ENCODE measurements around the gene POPDC2. TPM values are rescaled to one million over a fixed set of nuclear protein-coding genes. Genes with fewer than 3 reads are reported as not detected.

POPDC2 gene
- 0.91 and 0.93 TPM in 2 replicates for total RNA-seq (2022)
- percentile 35 among the genes with signal in this experiment for Bru-seq, nascent RNA
- BruChase-seq, experiment 1, labeled RNA remaining after a 6-hour chase: percentile 63 among the genes with signal in this experiment
- percentile 54 among the genes with signal in this experiment for BruChase-seq, experiment 2, labeled RNA remaining after a 2-hour chase
- long read RNA-seq, partial matches to known transcripts: 1 of 1 reads
- long read RNA-seq, other reads (novel, unspliced or antisense): 0 of 1 reads

DNA sequence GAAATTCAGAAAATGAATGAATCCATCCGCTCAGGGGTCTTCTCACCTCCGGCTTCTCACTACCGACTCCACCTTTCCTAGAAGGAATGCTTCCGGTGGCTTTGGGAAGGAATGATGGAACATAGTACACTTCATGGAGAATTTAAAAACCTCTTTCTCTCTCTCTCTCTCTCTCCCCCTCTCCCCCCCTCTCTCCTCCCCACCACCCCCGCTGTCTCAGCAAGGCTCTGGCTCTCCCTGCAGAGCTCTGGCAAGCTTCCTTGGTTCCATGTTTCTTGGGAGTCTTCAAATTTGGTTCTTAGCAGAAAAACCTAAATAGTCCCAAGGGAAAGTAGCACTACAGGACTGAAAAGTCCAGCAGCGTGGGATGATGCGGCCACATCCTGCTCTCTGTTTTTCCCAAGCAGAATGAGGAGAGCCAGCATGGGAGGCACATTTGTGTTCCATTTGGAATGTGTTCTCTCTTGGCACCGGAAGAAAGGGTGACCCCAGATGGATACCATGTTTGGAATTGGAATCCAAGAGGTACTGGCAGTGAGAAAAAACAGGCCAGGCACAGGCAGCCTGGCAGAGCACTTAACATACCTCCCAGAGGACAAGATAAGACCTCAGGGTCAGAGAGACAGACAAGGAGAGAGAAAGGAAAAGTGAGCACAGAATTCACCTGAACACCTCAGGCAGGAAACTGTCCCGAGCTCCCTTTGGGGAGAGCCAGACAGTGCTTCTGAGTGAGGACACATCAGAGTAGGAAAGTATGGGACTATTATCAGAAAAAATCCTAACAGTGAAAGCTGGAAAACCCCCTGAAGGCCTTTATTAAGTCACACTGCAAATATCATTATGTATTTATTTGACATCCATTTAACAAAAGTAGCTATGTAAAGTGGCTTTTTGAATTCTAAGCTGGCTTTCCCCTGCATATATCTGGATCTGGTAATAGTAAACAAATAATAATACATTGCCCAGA, at the start of gene POPDC2:
Gene POPDC2 (minus strand): TSS at position 116 of the 967 bp plus-strand sequence. CDS start 166 bp downstream, outside the sequence.
- Mint-ChIP-seq H3K4me3 (ENCODE audit: unreplicated experiment) (no peak within 1 kb of the TSS), H3K4me1 (ENCODE audit: insufficient read depth, unreplicated experiment) (peaks cover 10% of the 10 kb centered on the region), H3K27ac (ENCODE audit: low read depth, unreplicated experiment) (no peak within 1 kb of the TSS), H3K27me3 (ENCODE audit: insufficient read depth, unreplicated experiment) (no peaks in the 10 kb centered on the region), H3K36me3 (ENCODE audit: insufficient read depth, unreplicated experiment) (no peaks in the 10 kb centered on the region), H3K9me3 (ENCODE audit: unreplicated experiment) (no peaks in the 10 kb centered on the region)
- no TSS peak for BruUV-seq (replicated peaks)
- ChIA-PET CTCF (interaction anchor here (0.6 to 0.8 kb wide), 2 partner anchors 15 to 171 kb away, joined by 3 read pairs; no protein-coding TSS in a partner anchor), POLR2A (no interaction called here)
- DNase-seq (ENCODE audit: unreplicated experiment): no peak
- no peak for TF ChIP-seq CTCF (IDR thresholded peaks at IDR 0.05; ENCODE audit: unreplicated experiment)
- intact Hi-C loops (cut with micrococcal nuclease): no loop called here

GRCh38 chr3:119703820-119704531, 43.6 kb upstream of the POPDC2 start:
- CTCF ChIA-PET: interaction anchor here (0.6 kb wide), 1 partner anchor 102 kb away, joined by 3 read pairs; no protein-coding TSS in a partner anchor
- BruUV-seq (replicated peaks): no TSS peak

DNA sequence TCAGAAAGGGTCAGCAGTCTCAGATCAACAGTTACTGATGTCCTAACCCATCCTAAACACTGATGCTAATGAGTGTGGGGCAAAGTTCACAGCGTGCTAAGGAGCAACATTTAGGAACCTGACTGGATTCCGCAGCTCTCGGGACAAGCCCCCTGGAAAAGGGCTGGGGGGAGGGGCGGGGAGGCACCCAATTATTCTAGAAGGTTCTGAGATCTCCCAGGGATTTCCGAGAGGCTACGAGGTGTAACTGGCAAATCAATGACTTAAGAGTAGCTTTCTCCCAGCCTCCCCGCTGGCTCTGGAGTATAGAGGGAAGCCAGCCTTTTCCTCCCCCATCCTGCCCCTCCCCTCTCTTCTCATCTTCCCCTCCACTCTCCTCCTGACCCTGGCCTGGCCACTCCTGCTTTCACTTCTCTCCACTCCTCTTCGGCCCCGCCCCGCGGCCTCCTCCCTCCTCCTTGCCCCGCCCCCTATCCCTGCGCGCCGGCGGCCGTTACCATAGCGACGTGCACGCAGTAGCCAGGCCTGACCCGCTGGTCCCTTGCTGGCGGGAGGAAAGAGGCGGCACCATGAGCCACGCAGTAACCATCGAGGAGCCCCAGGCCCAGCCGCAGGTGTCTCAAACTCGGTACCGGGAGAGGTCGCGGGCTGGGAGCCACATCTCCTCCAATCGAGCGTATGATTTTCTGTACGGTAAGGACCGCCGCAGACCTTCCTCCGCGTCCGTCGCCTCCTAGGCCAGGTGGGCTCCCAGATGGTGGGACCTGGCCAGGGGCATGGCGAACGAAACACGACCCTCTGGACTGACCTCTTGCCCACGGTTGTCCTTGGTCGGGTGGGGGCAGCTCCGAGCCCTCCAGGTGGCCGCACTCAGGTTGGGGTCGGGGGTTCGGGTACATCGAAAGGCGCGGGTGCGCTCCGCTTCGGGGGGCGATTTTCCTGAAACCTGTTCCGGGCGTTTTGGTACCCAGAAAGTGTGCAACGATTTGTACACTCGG, 42.4 kb upstream of the POPDC2 start, which contains the start of gene CFAP91:
Gene CFAP91 (plus strand): TSS at position 493 of the 998 bp plus-strand sequence. CDS start 77 bp downstream, at position 570.
- Mint-ChIP-seq H3K4me3 (ENCODE audit: unreplicated experiment) (peak within 1 kb of the TSS; percentile 73), H3K36me3 (ENCODE audit: insufficient read depth, unreplicated experiment) (no peaks in the 10 kb centered on the region), H3K27me3 (ENCODE audit: insufficient read depth, unreplicated experiment) (no peaks in the 10 kb centered on the region), H3K27ac (ENCODE audit: low read depth, unreplicated experiment) (no peak within 1 kb of the TSS), H3K4me1 (ENCODE audit: insufficient read depth, unreplicated experiment) (peaks cover 7% of the 10 kb centered on the region), H3K9me3 (ENCODE audit: unreplicated experiment) (no peaks in the 10 kb centered on the region)
- ChIA-PET POLR2A (interaction anchor here (0.6 kb wide), 1 partner anchor 469 kb away, joined by 3 read pairs; no protein-coding TSS in a partner anchor), CTCF (no interaction called here)
- intact Hi-C loops (cut with micrococcal nuclease): no loop called here
- peak; percentile 87 for DNase-seq (ENCODE audit: unreplicated experiment)
- no TSS peak for BruUV-seq (replicated peaks)
- no peak for TF ChIP-seq CTCF (IDR thresholded peaks at IDR 0.05; ENCODE audit: unreplicated experiment)

More at GRCh38 chr3:119703820-119704531, 43.6 kb upstream of the POPDC2 start:
- H3K4me3 Mint-ChIP-seq (ENCODE audit: unreplicated experiment): peak overlapping the region; percentile 73
- no peaks in the 10 kb centered on the region for H3K27me3 Mint-ChIP-seq (ENCODE audit: insufficient read depth, unreplicated experiment)
- intact Hi-C loops (cut with micrococcal nuclease): no loop called here
- no peaks in the 10 kb centered on the region for H3K36me3 Mint-ChIP-seq (ENCODE audit: insufficient read depth, unreplicated experiment)
- H3K27ac Mint-ChIP-seq (ENCODE audit: low read depth, unreplicated experiment): no peak overlapping the region
- POLR2A ChIA-PET: interaction anchor here (0.6 kb wide), 1 partner anchor 470 kb away, joined by 3 read pairs; no protein-coding TSS in a partner anchor
- peaks cover 7% of the 10 kb centered on the region for H3K4me1 Mint-ChIP-seq (ENCODE audit: insufficient read depth, unreplicated experiment)
- no peak for TF ChIP-seq CTCF (IDR thresholded peaks at IDR 0.05; ENCODE audit: unreplicated experiment)
- no peaks in the 10 kb centered on the region for H3K9me3 Mint-ChIP-seq (ENCODE audit: unreplicated experiment)
- no peak for DNase-seq (ENCODE audit: unreplicated experiment)

All from MCF 10A (cell line).